Type B pancreatic cell (in vitro differentiated cells): Measurements from ENCODE around the gene RARRES2. TPM values are rescaled to one million over a fixed set of nuclear protein-coding genes. Genes with fewer than 3 reads are reported as not detected.

Experiments
- DNase-seq: peaks from one replicate; pipeline ENCODE4 v3.0.0; 2021; ENCODE audit warnings: mixed read lengths; ENCODE audit not compliant: unreplicated experiment; ENCODE audit errors: extremely low spot score
- H3K27ac Mint-ChIP-seq: 2 replicates; pipeline ENCODE4 v1.8.0; 2021; ENCODE audit warnings: mild to moderate bottlenecking, mixed read lengths
- H3K27me3 Mint-ChIP-seq: 2 replicates; pipeline ENCODE4 v1.8.0; 2021; ENCODE audit warnings: mixed read lengths
- H3K36me3 Mint-ChIP-seq: 2 replicates; pipeline ENCODE4 v1.8.0; 2021; ENCODE audit warnings: mixed read lengths
- H3K4me1 Mint-ChIP-seq: one replicate; pipeline ENCODE4 v1.8.0; 2021; ENCODE audit warnings: mixed read lengths; ENCODE audit not compliant: unreplicated experiment
- H3K4me3 Mint-ChIP-seq: 2 replicates; pipeline ENCODE4 v1.8.0; 2021; ENCODE audit warnings: mild to moderate bottlenecking, mixed read lengths
- H3K9me3 Mint-ChIP-seq: 2 replicates; pipeline ENCODE4 v1.8.0; 2021; ENCODE audit warnings: mixed read lengths
- total RNA-seq: library from RNA; stranded (reverse); gene quantifications from 2 replicates; pipeline ENCODE4 v1.2.1, GENCODE V29; 2021; ENCODE audit warnings: low replicate concordance
- TF ChIP-seq, protein P1 (sequence below): fragments of 200-600 bp; sonication (generic); conservative IDR thresholded peaks from 2 replicates; pipeline ENCODE4 v1.5.0; 2021; ENCODE audit warnings: antibody characterized with exemption, mild to moderate bottlenecking

Gene RARRES2
- total RNA-seq, 1 donor from 2014 or later, result 109 TPM

- Mint-ChIP-seq H3K27me3 (no peaks in the 10 kb centered on the region), H3K27ac (peak within 1 kb of the TSS; percentile 98), H3K4me3 (peak within 1 kb of the TSS; percentile 97), H3K9me3 (no peaks in the 10 kb centered on the region), H3K4me1 (peaks cover 34% of the 10 kb centered on the region), H3K36me3 (peaks cover 10% of the 10 kb centered on the region)
- DNase-seq, result peak; percentile 93
- TF ChIP-seq, protein P1, sequence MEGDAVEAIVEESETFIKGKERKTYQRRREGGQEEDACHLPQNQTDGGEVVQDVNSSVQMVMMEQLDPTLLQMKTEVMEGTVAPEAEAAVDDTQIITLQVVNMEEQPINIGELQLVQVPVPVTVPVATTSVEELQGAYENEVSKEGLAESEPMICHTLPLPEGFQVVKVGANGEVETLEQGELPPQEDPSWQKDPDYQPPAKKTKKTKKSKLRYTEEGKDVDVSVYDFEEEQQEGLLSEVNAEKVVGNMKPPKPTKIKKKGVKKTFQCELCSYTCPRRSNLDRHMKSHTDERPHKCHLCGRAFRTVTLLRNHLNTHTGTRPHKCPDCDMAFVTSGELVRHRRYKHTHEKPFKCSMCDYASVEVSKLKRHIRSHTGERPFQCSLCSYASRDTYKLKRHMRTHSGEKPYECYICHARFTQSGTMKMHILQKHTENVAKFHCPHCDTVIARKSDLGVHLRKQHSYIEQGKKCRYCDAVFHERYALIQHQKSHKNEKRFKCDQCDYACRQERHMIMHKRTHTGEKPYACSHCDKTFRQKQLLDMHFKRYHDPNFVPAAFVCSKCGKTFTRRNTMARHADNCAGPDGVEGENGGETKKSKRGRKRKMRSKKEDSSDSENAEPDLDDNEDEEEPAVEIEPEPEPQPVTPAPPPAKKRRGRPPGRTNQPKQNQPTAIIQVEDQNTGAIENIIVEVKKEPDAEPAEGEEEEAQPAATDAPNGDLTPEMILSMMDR, result no peak
Measured at GRCh38 chr7:150368096-150368883, 26.9 kb upstream of the RARRES2 start, which contains the start of gene REPIN1. TSS of gene REPIN1 (plus strand) at chr7:150368822. CDS start at chr7:150369712, 890 bp downstream.

DNA sequence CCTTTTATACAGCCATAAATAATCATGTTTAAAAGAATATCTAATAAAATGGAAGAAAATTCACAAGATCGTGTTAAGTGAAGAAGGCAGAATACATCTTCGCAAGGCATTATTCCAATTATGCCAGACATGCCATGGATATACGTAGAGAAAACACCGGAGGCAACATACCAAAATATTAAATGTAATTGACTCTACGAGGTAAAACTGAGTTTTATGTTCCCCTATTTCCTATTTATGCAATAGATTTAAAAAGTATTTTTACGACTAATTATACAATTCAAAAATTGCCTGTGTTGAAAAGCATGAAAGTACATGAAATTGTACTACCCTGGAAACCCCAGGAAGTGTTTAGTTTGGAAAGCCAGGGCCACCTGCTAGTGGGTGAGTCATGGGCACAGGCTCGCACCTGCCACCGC is 26.3 kb upstream of the RARRES2 start:
- no peaks in the 10 kb centered on the region for H3K9me3 Mint-ChIP-seq
- H3K4me1 Mint-ChIP-seq, result peaks cover 34% of the 10 kb centered on the region
- peaks cover 6% of the 10 kb centered on the region for H3K36me3 Mint-ChIP-seq
- TF ChIP-seq, protein P1, result no peak
- H3K27me3 Mint-ChIP-seq, result no peaks in the 10 kb centered on the region
- peak overlapping the region; percentile 90 for H3K4me3 Mint-ChIP-seq
- DNase-seq, result no peak
- H3K27ac Mint-ChIP-seq, result peak overlapping the region; percentile 98

GRCh38 chr7:150365673-150366398 is 24.4 kb upstream of the RARRES2 start:
- Mint-ChIP-seq H3K27me3 (no peaks in the 10 kb centered on the region), H3K4me1 (peaks cover 47% of the 10 kb centered on the region), H3K27ac (peak overlapping the region; percentile 96), H3K36me3 (peaks cover 4% of the 10 kb centered on the region), H3K9me3 (no peaks in the 10 kb centered on the region), H3K4me3 (peak overlapping the region; percentile 82)
- TF ChIP-seq, protein P1, result no peak
- DNase-seq, result no peak

DNA sequence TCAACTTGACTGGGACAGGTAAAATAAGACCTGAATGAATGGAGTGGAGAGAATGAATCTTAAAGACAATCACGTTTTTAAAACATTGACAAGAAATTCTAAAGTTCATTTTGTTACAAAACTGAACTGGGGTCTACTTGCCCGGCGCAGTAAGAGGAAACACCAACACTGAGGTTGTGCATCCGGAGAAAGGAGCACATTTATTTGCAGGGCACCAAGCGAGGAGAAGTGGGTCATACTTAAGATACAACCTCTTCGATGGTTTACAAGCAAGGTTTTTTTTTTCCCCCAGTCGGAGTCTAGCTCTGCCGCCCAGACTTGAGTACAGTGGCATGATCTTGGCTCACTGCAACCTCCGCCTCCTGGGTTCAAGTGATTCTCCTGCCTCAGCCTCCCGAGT is 23.8 kb upstream of the RARRES2 start:
- H3K36me3 Mint-ChIP-seq, result no peaks in the 10 kb centered on the region
- no peaks in the 10 kb centered on the region for H3K9me3 Mint-ChIP-seq
- no peak overlapping the region for H3K27ac Mint-ChIP-seq
- no peak for DNase-seq
- H3K4me1 Mint-ChIP-seq, result peaks cover 42% of the 10 kb centered on the region
- no peak overlapping the region for H3K4me3 Mint-ChIP-seq
- H3K27me3 Mint-ChIP-seq, result no peaks in the 10 kb centered on the region
- TF ChIP-seq, protein P1, result no peak

DNA sequence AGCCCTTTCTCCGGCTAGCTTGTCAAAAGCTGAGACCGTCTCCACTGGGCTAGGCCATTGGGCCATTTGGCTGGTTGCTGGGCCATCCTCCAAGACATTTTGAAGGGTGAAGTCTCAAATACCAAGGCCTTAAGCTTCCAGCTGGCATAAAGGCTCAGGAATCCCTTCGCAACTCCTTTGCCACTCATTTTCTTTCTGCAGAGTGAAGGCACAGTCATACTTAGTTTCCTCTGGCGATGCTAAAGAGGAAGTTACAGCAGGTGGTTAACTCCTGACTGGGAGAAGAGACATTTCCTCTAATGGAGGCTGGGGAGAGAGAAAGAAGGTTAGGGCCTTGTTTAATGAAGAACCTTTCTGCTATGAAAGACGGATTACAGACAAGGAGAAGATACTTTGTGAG is 22.4 kb upstream of the RARRES2 start:
- peak overlapping the region; percentile 12 for H3K4me3 Mint-ChIP-seq
- no peaks in the 10 kb centered on the region for H3K9me3 Mint-ChIP-seq
- peak overlapping the region; percentile 31 for H3K27ac Mint-ChIP-seq
- no peak for DNase-seq
- H3K36me3 Mint-ChIP-seq, result no peaks in the 10 kb centered on the region
- TF ChIP-seq, protein P1, result no peak
- H3K4me1 Mint-ChIP-seq, result peaks cover 42% of the 10 kb centered on the region
- no peaks in the 10 kb centered on the region for H3K27me3 Mint-ChIP-seq
